Measurements from ENCODE around the gene KCTD5.
"Not testable (repeated sequence)": the region's sequence is repeated elsewhere in the genome, so short reads cannot be mapped to it uniquely, and the experiment has no call there.

KCTD5 gene, protein sequence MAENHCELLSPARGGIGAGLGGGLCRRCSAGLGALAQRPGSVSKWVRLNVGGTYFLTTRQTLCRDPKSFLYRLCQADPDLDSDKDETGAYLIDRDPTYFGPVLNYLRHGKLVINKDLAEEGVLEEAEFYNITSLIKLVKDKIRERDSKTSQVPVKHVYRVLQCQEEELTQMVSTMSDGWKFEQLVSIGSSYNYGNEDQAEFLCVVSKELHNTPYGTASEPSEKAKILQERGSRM

DNA sequence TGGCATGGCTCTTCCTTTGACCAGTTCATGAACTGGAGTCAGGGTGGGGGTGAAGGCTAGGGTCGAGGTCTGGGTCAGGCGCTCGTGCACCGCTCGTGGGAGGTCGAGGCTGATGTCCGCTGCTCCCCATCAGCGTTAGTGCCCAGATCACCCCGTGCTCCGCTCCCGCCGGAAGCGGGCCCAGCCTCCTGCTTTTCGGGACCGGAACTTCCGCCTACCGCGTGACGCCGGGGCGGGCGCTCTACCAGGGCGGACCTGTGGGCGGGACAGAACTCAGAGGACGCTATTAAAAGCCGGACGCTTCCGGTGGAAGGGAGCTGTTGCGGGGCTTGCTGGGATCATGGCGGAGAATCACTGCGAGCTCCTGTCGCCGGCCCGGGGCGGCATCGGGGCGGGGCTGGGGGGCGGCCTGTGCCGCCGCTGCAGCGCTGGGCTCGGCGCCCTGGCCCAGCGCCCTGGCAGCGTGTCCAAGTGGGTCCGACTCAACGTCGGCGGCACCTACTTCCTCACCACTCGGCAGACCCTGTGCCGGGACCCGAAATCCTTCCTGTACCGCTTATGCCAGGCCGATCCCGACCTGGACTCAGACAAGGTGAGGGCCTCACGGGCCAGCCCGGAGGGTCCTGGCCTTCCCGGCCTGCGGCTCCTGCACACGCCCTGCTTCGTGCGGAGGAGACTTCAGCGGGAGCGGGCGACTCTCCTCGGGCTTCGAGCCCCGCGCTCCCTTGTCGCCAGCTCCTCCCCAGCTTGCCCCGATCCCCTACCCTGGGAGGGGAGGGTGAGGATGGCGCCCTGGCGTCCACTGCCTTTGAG is at the start of gene KCTD5:
Gene KCTD5 (plus strand): TSS at position 315 of the 813 bp plus-strand sequence. CDS start 26 bp downstream, at position 341.
- DNase-seq = peak; percentile 92

DNA sequence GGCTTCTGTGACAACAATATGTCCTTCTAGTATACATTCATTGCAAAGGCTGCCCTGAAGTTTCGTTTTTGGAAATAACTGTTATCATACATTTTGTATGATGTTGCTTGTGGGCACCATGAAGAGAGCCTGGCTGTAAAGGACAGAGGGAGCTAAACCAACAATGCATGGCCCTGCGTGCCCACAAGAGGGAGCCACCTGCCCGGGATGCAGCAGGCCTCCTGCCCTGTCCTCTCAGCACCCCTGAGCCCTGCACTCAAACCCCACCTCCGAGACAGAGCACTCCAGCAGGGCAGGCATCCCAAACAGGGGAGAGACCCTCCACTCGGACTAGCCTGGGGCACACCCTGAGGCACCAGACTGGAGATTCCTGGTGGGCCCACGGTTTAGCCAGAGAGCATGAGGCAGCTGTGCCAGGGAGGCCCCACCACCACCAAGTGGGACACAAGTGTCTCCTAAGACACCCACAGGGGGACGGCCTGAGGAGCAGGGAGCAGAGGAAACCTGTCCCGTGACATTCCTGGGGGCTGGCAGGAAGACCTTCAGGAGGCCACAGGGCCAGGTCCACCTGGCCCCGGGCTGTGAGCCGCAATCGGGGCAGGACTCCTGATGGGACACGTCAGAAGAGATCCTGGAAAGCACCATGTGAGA is 43.1 kb upstream of the KCTD5 start:
- not testable (repeated sequence) for DNase-seq

DNA sequence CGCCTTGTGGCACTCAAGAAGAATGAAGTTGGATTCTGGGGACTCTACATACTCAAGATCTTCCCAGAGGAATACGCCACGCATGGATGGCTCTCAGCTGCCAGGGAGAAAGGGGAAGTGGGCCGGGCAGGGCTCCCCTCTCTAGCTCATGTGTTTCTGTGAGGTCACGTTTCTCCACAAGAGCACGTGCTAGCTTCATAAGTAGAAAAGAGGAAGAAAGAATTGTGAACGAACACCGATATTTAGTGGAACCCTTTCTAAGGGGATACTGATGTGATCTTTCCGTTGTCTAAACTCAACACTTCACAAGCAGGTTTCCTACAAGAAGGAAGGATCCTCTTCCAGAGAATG is 42.6 kb upstream of the KCTD5 start:
- DNase-seq = not testable (repeated sequence)

DNA sequence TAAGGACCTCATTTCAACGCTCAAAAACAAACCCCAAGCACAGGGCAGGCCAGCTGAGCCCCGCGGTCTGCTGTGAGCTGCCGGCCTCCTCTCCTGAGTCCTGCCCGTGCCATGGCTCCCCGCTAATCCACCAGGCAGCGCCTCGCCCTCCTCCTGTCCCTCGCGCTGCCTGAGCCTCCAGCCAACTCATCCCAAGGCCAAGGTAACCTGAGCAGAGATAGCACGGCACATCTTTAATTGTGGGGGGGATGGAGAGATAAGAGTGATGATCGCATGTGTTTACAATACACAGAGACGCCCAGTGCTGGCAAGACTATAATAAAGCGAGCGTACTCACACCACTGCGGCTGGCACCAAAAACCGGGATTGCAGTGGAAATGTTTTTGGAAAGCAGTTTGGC is 39.8 kb upstream of the KCTD5 start:
- not testable (repeated sequence) for DNase-seq

DNA sequence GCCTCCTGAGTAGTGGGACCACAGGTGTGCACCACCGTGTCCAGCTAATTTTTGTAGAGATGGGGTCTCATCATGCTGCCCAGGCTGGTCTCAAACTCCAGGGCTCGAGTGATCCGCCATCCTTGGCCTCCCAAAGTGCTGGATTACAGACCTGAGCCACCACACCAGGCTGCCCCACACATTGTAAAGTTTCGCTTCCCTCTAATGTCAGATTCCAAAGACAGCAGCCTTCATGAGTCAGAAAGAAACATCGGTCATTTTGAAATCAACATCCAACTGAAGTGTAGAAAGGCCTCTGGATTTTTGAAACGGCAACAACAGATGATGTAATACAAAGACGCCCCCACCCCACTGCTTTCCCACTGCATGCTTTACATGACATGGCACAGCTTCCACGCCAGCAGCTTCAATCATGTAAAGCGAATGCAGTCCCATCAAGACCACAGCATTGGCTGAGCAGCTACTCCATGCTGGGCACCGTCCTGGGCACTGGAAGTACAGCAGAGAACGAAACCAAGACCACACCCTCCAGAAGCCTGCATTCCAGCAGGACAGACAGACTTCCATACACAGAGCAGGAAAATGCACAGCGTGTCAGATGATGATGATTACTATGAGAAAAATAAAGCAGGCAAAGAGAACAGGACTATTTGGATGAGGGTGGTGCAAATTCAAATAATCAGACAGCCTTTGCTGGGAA is 37.4 kb upstream of the KCTD5 start:
- not testable (repeated sequence) for DNase-seq

DNA sequence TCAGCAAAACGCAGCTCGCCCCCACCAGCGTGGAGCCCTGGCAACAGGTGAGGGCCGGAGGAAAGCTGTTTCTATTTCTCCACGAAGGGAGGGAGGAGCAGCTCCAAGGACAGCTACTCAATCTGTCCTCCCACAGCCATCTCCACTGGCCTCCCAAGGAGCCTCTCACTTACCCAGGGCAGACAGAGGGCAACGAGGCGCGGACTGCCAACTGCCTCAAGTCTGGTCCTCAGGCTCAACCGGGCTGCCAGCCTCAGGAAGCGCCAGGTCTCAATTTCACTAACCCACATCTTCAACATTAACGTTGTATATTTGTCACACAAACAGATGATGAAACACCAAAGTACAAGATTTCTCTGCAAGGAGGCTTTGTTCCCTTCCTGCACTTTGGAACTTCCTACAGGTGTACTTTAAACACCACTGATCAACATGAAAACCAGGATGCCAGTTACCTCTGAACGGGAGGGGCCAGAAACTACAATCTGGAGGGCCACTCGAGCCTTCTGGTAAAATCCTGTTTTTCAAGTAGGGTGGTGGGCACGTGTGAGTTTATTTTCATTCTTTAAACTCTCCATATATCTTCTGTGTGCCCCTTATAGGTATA is 31.0 kb upstream of the KCTD5 start:
- not testable (repeated sequence) for DNase-seq

DNA sequence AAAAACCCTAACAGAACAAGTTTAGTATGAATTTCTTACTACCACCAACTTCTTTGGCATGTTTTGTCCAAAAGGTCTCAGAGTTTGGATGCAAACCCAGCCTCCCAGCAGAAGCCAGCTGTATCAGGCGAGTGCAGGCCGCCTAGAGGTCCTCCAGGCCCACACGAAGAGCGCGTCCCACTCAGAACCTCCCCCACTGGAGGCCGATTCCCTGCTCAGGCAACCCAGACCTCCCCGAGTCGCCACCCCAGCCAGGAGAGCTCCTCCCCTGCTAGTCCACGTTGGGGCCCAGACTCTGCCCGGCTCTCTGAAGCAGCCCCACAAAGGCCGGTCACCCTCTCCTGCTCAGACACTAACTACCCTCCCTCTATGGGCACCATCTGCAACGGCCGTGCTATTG is 28.4 kb upstream of the KCTD5 start:
- not testable (repeated sequence) for DNase-seq

DNA sequence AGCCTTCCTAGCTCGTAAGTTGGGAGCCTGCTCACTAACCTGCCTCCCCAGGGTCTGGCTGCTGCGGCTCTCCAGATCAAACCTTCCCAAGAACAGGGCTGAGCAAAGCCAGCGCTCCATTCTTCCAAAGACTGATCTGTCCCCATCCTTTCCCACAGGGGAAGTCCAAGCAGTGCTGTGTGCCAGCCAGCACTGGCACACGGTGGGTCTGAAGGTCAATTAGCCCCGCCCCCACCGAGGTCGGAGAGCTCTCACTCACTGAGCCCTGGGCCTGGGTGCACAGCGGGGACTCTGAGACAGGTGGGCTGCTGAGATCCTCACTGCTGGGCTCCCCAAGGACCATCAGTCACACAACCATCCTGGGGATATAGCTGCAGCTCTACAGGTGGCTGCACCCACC is 27.4 kb upstream of the KCTD5 start:
- DNase-seq = not testable (repeated sequence)

DNA sequence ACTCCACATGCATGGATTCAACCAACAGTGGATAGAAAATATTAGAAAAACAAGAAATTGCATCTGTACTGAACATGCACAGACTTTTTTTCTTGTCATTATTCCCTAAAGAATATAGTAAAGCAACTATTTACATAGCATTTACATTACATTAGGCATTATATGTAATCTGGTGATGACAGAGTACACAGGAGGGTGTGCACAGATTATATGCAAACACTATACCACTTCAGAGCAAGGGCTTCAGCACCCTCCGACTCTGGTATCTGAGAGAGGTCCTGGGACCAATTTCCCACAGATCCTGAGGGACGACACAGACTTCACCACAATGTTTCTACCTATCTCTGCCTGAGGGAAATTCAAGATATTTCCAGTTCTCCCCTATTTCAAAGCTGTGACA is 25.3 kb upstream of the KCTD5 start:
- DNase-seq = no peak

DNA sequence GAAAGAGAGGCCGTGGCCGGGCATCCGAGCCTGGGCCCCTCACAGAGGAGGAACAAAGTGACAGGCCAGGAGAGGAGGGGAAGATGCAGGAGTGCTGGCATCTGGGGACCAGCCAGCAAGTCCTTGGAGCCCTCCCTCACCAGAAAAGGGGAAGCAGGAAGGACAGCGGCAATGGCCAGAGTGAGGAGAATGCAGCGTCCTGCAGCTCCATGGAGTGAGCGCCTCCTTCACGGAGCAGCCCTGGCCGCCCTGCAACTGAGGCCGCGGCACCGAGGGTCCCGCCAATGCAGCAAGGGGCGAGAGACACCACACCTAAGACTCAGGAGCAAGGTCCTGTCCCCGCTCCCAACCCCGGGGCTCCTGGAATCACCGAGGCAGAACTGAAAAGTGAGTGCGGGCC is 24.5 kb upstream of the KCTD5 start:
- not testable (repeated sequence) for DNase-seq

DNA sequence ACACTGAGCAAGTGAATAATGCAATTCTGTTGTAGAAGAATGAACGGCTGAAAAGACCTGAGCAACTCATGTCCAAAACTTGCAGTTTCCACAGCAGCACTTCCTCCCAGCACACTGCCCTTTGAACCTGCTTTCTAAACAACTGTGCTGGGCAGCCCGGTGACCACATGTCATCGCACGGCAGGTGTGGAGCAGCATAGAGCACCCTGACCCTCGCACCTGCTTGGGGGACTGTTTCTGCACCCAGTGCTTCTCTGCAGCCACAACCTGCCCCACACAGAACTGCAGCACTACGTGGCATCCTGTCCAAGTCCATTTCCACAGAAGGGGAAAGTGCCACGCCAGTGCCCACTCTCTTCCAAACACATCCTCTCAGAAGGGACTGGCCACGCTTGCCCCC is 22.8 kb upstream of the KCTD5 start:
- not testable (repeated sequence) for DNase-seq

DNA sequence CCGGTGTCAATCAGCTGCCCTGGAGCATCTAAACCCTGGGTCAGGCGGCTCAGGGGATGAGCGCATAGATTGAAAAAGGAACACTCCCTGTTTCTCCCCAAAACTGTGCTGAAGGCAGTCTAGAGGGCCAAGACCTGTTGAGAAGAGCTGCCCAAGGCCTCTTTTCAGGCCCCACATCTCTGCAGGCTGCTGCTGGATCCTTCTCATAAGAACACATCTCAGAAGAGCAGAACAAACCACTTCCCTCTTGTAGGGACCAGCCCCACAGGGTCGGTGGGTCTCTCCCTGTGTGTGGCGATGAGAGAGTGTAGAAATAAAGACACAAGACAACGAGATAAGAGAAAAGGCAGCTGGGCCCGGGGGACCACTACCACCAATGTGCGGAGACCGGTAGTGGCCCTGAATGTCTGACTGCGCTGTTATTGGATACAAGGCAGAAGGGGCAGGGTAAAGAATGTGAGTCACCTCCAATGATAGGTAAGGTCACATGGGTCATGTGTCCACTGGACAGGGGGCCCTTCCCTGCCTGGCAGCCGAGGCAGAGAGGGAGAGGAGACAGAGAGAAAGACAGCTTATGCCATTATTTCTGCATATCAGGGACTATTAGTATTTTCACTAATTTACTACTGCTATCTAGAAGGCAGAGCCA is 22.2 kb upstream of the KCTD5 start:
- not testable (repeated sequence) for DNase-seq

DNA sequence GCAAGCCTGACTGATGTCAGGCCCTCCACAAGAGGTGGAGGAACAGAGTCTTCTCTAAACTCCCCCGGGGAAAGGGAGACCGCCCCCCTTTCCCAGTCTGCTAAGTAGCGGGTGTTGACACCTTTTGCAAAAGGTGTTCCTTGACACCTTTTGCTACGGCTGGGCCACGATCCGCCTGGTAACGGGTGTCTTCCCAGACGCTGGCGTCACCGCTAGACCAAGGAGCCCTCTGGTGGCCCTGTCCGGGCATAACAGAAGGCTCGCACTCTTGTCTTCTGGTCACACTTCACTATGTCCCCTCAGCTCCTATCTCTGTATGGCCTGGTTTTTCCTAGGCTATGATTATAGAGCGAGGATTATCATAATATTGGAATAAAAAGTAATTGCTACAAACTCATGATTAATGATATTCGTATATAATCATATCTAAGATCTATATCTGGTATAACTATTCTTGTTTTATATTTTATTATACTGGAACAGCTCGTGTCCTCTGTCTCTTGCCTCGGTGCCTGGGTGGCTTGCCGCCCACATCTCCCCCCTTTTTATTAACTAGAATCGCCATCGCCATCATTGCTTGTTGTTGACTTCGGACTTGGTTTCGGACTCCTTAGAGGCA is 21.5 kb upstream of the KCTD5 start:
- DNase-seq = not testable (repeated sequence)

DNA sequence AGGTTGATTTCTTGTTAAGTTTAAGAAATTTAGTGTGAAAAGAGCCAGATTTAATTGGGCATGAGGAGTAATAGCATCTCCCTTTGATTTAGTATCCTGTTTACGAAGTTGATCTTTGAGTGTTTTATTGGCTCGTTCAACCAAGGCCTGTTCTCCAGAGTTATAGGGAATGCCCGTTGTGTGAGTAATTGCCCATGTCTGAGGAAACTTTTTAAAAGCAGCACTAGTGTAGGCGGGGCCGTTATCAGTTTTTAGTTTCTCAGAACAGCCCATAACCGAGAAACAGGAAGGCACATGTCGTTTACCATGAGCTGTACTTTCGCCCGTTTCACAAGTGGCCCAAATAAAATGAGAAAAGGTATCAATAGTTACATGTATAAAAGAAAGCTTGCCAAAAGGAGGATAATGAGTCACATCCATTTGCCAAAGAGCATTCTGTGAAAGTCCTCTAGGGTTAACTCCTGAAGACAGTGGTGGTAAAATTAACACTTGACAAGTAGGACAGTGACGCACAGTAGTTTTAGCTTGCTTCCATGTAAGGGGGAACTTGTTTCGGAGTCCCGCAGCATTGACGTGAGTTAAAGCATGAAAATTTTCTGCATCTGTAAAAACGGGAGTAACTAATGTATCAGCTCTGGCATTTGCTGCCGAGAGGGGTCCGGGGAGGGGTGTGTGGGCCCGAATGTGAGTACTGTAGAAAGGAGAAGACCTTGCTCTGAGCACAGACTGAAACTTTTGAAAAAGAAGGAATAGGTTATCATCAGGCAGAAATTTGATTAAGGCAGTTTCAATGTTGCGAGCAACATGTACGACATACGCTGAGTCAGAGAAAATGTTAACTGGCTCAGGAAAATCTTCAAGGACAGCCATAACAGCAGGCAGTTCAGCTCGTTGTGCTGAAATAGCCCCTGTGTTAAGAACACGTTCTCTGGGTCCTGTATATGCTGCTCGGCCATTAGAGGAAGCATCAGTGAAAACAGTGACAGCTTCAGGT is 18.5 kb upstream of the KCTD5 start:
- no peak for DNase-seq

DNA sequence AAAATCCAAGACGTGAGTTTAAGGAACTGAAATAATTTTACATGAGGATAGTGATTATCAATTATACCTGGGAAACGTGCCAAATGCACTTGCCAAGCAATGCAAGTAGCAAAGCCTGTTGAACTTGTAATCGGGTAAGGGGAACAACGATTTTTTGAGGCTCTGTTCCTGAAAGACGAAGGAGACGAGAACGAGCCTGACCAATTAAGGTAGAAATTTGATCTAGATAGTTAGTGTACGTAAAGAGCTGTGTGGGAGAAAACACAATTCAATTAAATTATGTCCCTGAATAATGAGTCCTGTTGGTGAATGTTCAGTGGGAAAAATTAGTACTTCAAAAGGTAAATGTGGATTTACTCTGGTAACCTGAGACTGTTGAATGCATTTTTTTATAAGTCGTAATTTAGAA is 17.7 kb upstream of the KCTD5 start:
- no peak for DNase-seq

DNA sequence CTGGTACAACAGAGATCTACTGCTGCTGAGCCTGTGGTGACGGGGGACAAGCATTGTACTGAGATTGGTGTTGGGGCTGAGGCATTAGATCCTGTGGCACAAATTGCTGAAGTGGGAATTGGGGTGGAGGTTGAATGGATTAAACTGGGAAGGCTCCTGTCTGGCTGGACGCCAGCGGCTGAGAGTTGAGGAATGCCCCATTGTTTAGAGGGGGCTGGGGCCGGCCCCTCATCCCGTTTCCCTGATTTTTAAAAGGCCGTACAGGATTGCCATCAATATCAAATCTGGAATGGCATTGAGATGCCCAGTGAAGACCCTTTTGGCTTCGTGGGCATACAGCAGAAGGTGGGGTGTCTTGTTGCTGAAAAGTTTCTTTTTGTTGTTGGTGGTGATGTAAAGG is 15.7 kb upstream of the KCTD5 start:
- DNase-seq = not testable (repeated sequence)

DNA sequence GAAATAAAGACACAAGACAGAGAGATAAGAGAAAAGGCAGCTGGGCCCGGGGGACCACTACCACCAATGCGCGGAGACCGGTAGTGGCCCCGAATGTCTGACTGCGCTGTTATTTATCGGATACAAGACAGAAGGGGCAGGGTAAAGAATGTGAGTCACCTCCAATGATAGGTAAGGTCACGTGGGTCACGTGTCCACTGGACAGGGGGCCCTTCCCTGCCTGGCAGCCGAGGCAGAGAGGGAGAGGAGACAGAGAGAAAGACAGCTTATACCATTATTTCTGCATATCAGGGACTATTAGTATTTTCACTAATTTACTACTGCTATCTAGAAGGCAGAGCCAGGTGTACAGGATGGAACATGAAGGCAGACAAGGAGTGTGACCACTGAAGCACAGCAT is 12.7 kb upstream of the KCTD5 start:
- not testable (repeated sequence) for DNase-seq

DNA sequence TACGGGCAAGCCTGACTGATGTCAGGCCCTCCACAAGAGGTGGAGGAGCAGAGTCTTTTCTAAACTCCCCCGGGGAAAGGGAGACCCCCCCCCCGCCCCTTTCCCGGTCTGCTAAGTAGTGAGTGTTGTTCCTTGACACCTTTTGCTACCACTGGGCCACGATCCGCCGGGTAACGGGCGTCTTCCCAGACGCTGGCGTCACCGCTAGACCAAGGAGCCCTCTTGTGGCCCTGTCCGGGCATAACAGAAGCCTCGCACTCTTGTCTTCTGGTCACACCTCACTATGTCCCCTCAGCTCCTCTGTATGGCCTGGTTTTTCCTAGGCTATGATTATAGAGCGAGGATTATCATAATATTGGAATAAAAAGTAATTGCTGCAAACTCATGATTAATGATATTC is 12.3 kb upstream of the KCTD5 start:
- DNase-seq = peak; percentile 8

DNA sequence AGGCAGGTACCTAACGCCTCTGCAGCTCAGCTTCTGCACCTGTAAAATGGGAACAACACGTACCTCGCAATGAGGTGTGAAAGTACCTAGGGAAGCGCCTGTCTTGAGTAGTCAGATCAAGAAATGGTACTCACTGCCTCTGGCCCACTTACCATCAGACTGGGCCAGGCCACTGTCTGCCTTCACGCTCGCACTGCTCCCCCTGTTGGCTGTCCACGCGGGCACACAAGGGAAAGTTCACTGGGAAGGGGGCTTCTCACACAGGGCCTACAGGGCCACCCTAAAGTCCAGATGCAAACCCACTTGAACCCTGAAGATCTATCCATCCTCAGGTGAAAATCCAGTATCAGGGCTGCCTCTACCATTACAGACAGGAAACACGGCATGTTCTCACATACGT is 11.1 kb upstream of the KCTD5 start:
- DNase-seq = not testable (repeated sequence)

DNA sequence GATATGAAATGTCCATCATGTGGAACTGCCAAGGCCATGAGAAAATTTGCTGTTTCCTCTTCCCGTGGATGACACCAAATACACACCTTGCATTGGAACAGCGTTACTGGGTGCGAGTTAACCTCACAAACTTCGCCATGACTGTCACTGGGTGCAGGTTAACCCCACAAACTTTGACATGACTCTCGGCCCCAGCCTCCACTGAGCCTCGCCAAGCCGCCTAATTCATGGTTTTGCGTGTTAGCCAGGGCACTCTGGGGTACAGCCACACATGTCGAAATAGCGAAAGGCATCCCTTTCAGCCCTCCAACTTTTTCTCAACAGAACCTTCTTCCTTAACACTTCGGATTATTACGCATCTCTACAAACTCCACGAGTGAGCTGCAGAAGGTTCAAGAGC is 10.6 kb upstream of the KCTD5 start:
- DNase-seq = no peak

All from kidney glomerular epithelial cell (primary cell).